DMS 273 treated with DMSO at 0.1 percent for 48 hours (cell line): Measurements from ENCODE around the gene SOD3.

Experiments
- DNase-seq: peaks from one replicate; lab custom pipeline; 2025; lab: John Stamatoyannopoulos, UW

Gene SOD3

GRCh38 chr4:24794916-24795665 lies at the start of gene SOD3:
SOD3 (plus strand) TSS chr4:24795573; CDS start chr4:24799522, 3,949 bp downstream.
- DNase-seq = no peak

- DNase-seq = no peak
Observed at GRCh38 chr4:24747234-24747975, 48.0 kb upstream of the SOD3 start.

- DNase-seq = no peak
Observed at GRCh38 chr4:24748023-24748422, 47.4 kb upstream of the SOD3 start.

GRCh38 chr4:24748758-24749350 lies 46.5 kb upstream of the SOD3 start:
- DNase-seq = no peak

GRCh38 chr4:24750106-24750505 lies 45.3 kb upstream of the SOD3 start:
- no peak for DNase-seq

- DNase-seq = no peak
Observed at GRCh38 chr4:24751926-24752539, 43.3 kb upstream of the SOD3 start.

- no peak for DNase-seq
Observed at GRCh38 chr4:24753519-24753918, 41.9 kb upstream of the SOD3 start.

GRCh38 chr4:24754571-24754970 lies 40.8 kb upstream of the SOD3 start:
- no peak for DNase-seq

GRCh38 chr4:24763631-24764297 lies 31.6 kb upstream of the SOD3 start:
- no peak for DNase-seq

GRCh38 chr4:24764345-24764744 lies 31.0 kb upstream of the SOD3 start:
- DNase-seq = no peak

- no peak for DNase-seq
Observed at GRCh38 chr4:24765376-24765988, 29.9 kb upstream of the SOD3 start.

- no peak for DNase-seq
Observed at GRCh38 chr4:24768006-24768405, 27.4 kb upstream of the SOD3 start.

- DNase-seq = no peak
Observed at GRCh38 chr4:24768604-24769003, 26.8 kb upstream of the SOD3 start.

GRCh38 chr4:24769571-24769970 lies 25.8 kb upstream of the SOD3 start:
- no peak for DNase-seq

GRCh38 chr4:24770032-24770584 lies 25.3 kb upstream of the SOD3 start:
- DNase-seq = no peak

- DNase-seq = no peak
Observed at GRCh38 chr4:24770667-24771066, 24.7 kb upstream of the SOD3 start.

- no peak for DNase-seq
Observed at GRCh38 chr4:24771241-24771640, 24.1 kb upstream of the SOD3 start.

- no peak for DNase-seq
Observed at GRCh38 chr4:24772061-24772705, 23.2 kb upstream of the SOD3 start.

GRCh38 chr4:24772952-24773351 lies 22.4 kb upstream of the SOD3 start:
- DNase-seq = no peak

- DNase-seq = no peak
Observed at GRCh38 chr4:24774452-24774851, 20.9 kb upstream of the SOD3 start.
